Choroid plexus epithelial cell (primary cell): ENCODE measurements around the gene TANC1.
A peak's percentile ranks its signal among the peaks of the same experiment; 100 is the strongest.

Source experiments
- DNase-seq: peaks from one replicate; pipeline ENCODE4 v3.0.0-alpha.2; 2010; ENCODE audit warnings: low read depth
- H3K4me3 ChIP-seq: 2 replicates; pipeline ENCODE4 v1.5.1; 2011; ENCODE audit warnings: low read depth, mild to moderate bottlenecking, control low read depth, low read length, moderate library complexity
- CTCF ChIP-seq: conservative IDR thresholded peaks from 2 replicates; pipeline ENCODE4 v1.5.1; 2011; ENCODE audit warnings: low read depth, mild to moderate bottlenecking, control low read depth, inconsistent platforms, low read length, moderate library complexity

TANC1 gene

GRCh38 chr2:158999458-158999857 is 31.0 kb downstream of the TANC1 start:
- TF ChIP-seq CTCF = no peak
- peak; percentile 63 for DNase-seq
- no peak overlapping the region for H3K4me3 ChIP-seq

GRCh38 chr2:159000072-159000471 is 31.6 kb downstream of the TANC1 start:
- no peak overlapping the region for H3K4me3 ChIP-seq
- TF ChIP-seq CTCF = no peak
- no peak for DNase-seq

GRCh38 chr2:159002462-159003111 is 34.1 kb downstream of the TANC1 start:
- DNase-seq = peak; percentile 23
- no peak for TF ChIP-seq CTCF

GRCh38 chr2:159003555-159003954 is 35.1 kb downstream of the TANC1 start:
- DNase-seq = no peak
- H3K4me3 ChIP-seq = no peak overlapping the region
- TF ChIP-seq CTCF = no peak

More at GRCh38 chr2:159002462-159003111, 34.1 kb downstream of the TANC1 start:
- no peak overlapping the region for H3K4me3 ChIP-seq

- H3K4me3 ChIP-seq = no peak overlapping the region
- no peak for TF ChIP-seq CTCF
- no peak for DNase-seq
These were observed 36.4 kb downstream of the TANC1 start for GRCh38 chr2:159004849-159005248.

GRCh38 chr2:159009940-159010339 is 41.5 kb downstream of the TANC1 start:
- no peak for TF ChIP-seq CTCF
- no peak overlapping the region for H3K4me3 ChIP-seq
- peak; percentile 49 for DNase-seq

- H3K4me3 ChIP-seq = no peak overlapping the region
- peak; percentile 64 for DNase-seq
- TF ChIP-seq CTCF = no peak
These were observed 41.9 kb downstream of the TANC1 start for GRCh38 chr2:159010340-159010739.
